ENCODE results near the gene CMSS1. TPM values are rescaled to one million over a fixed set of nuclear protein-coding genes. Genes with fewer than 3 reads are reported as not detected.

CMSS1 gene
- total RNA-seq, 1 experiment from 2014 or later = 64.1 TPM

GRCh38 chr3:100083209-100083608 is 265.5 kb downstream of the CMSS1 start:
- RAD21 ChIA-PET (ENCODE audit: low non-redundant PET in 1 of 2, low total read pairs in 2 of 2, uncharacterized antibody in 2 of 2, unreplicated experiment in 2 of 2) = no interaction called here
- H3K9me3 ChIP-seq (ENCODE audit: control insufficient read depth in 1 of 2, insufficient read depth in 1 of 2, low read depth in 1 of 2, low read length in 2 of 2) = no peaks in the 10 kb centered on the region
- DNase-seq (ENCODE audit: low read depth, low spot score) (no peak), ATAC-seq (no peak)
- H2AFZ ChIP-seq (ENCODE audit: low read depth, low read length, poor library complexity, severe bottlenecking) = no peak overlapping the region
- no peaks in the 10 kb centered on the region for H3K9me2 ChIP-seq (ENCODE audit: insufficient read depth)
- H3K27ac ChIP-seq (ENCODE audit: low read depth, low read length) = no peak overlapping the region
- H4K20me1 ChIP-seq (ENCODE audit: insufficient read depth) = no peaks in the 10 kb centered on the region
- POLR2A ChIA-PET = no interaction called here
- BruUV-seq (replicated peaks) = no TSS peak
- TF ChIP-seq REST (IDR thresholded peaks at IDR 0.05; ENCODE audit: low read depth) (no peak), POLR2A (IDR thresholded peaks at IDR 0.05; ENCODE audit: borderline replicate concordance, extremely low read depth, insufficient read depth, insufficient read length) (no peak), SRF (IDR thresholded peaks at IDR 0.05; ENCODE audit: low read depth) (no peak), CTCF (IDR thresholded peaks at IDR 0.05 in 2 of 3, conservative IDR thresholded peaks at IDR 0.05 in 1 of 3; ENCODE audit: borderline replicate concordance in 1 of 3, insufficient read depth in 1 of 3, low read depth in 2 of 3, low read length in 2 of 3) (no peak), ATF3 (IDR thresholded peaks at IDR 0.05) (no peak), FOSL1 (IDR thresholded peaks at IDR 0.05; ENCODE audit: low read depth) (no peak)
- intact Hi-C loops (cut with micrococcal nuclease) = no loop called here
- no peak overlapping the region for H3K9ac ChIP-seq (ENCODE audit: low read length)
- CTCF ChIA-PET = no interaction called here
- H3K79me2 ChIP-seq (ENCODE audit: insufficient read depth, low read length) = no peaks in the 10 kb centered on the region
- no peaks in the 10 kb centered on the region for H3K27me3 ChIP-seq (ENCODE audit: insufficient read depth, low read length)
- no peak overlapping the region for H3K4me3 ChIP-seq (replicated peaks in 1 of 2; ENCODE audit: low read depth in 1 of 2, low read length in 2 of 2)
- no peaks in the 10 kb centered on the region for H3K36me3 ChIP-seq (ENCODE audit: control insufficient read depth in 1 of 2, insufficient read depth in 2 of 2, low read length in 2 of 2)
- H3K4me1 ChIP-seq (ENCODE audit: control insufficient read depth in 1 of 2, insufficient read depth in 2 of 2, low read length in 2 of 2) = no peaks in the 10 kb centered on the region
- no peak overlapping the region for H3K4me2 ChIP-seq (ENCODE audit: low read length)
